OCI-LY3 (cell line): Measurements from ENCODE around the gene EIF3F.

Experiments used
- H2AFZ ChIP-seq: fragments of 200-600, 300-600 bp; shearing (Covaris generic); 2 replicates; pipeline ENCODE4 v1.6.0; 2014; ENCODE audit warnings: antibody characterized with exemption, low read depth, low read length
- H3K27ac ChIP-seq: fragments of 200-600, 300-600 bp; sonication (generic); 2 replicates; pipeline ENCODE4 v1.5.1; 2014; ENCODE audit warnings: mild to moderate bottlenecking, low read length, moderate library complexity, mixed read lengths
- H3K27me3 ChIP-seq: fragments of 200-600, 300-600 bp; sonication (generic); 2 replicates; pipeline ENCODE4 v1.6.1; 2014; ENCODE audit warnings: low read depth, low read length, mixed read lengths
- H3K36me3 ChIP-seq: fragments of 200-600, 300-600 bp; sonication (generic); replicated peaks from 2 replicates; pipeline ENCODE3; 2014; ENCODE audit warnings: low read depth, low read length, mixed read lengths
- H3K4me1 ChIP-seq: fragments of 300-600, 200-600 bp; sonication (generic); 2 replicates; pipeline ENCODE4 v1.6.1; 2014; ENCODE audit warnings: low read length, mixed read lengths
- H3K4me2 ChIP-seq: fragments of 200-600, 300-600 bp; sonication (generic); 2 replicates; pipeline ENCODE4 v1.6.1; 2014; ENCODE audit warnings: low read length, mixed read lengths
- H3K4me3 ChIP-seq: fragments of 300-600, 200-600 bp; sonication (generic); 2 replicates; pipeline ENCODE4 v1.5.1; 2014; ENCODE audit warnings: antibody characterized with exemption, mild to moderate bottlenecking, low read length, moderate library complexity
- H3K79me2 ChIP-seq: fragments of 300-600, 200-600 bp; shearing (Covaris generic); 2 replicates; pipeline ENCODE4 v1.6.1; 2014; ENCODE audit warnings: mild to moderate bottlenecking, low read length, mixed read lengths
- H3K9ac ChIP-seq: fragments of 300-600, 200-600 bp; shearing (Covaris generic); 2 replicates; pipeline ENCODE4 v1.6.0; 2014; ENCODE audit warnings: mild to moderate bottlenecking, low read length, moderate library complexity
- H3K9me3 ChIP-seq: fragments of 200-600, 300-600 bp; shearing (Covaris generic); 2 replicates; pipeline ENCODE4 v1.6.1; 2014; ENCODE audit warnings: low read length, mixed read lengths; ENCODE audit not compliant: insufficient read depth
- H4K20me1 ChIP-seq: fragments of 200-600, 300-600 bp; sonication (generic); 2 replicates; pipeline ENCODE4 v1.6.1; 2016; ENCODE audit warnings: low read length, mixed read lengths; ENCODE audit not compliant: insufficient read depth
- EZH2phosphoT487 ChIP-seq: fragments of 200-600 bp; shearing (Covaris generic); IDR thresholded peaks from 2 replicates; pipeline ENCODE4 v1.6.1; 2018; ENCODE audit warnings: antibody characterized with exemption, mixed run types, low read depth
- TF ChIP-seq, protein P1 (sequence below): fragments of 200-600, 300-600 bp; sonication (generic); IDR thresholded peaks from 2 replicates; pipeline ENCODE4 v1.5.1; 2014; ENCODE audit warnings: antibody characterized with exemption, low read length, low read depth

Gene EIF3F

DNA sequence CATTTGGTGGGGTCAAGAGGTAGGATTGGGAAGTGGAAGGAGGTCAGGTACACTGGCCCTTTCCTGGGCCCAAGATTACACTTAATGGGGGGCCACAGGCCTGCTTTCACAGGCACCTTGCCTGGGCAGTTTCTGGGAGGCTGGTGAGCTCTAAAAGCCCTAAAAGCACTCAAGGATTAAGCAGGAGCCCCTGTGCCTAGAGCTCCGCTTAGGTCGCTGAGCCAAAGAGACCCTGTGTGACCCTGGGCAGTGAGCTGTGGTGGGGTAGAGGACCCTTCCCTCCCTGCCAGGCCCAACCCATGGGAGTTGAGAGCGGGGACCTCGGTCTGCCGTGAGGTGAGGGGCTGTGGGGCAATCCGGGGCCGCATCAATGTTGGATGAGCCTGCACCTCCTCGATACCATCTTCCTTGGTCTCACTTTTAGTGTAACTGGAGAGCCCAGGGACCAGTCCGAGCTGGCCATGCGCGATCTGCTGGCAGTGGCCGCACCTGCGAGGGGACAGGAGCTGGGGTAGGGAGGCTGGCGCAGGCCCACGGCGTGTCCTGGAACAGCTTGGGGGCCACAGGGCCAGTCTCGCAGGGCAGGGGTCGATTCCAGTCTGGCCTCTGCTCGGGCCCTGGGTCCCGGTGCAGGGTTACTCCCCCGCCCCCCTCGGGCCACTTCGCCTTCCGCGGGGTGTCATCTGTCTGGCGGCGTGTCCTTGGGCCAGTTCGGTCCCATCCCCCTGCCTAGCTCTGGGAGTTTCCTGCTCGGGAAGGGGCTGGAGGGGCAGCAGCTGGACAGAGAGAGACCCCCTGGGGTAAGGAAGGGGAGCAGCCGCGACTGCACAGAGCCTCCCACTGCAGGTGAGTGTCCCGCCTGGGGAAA, 44.3 kb downstream of the EIF3F start:
- Histone ChIP-seq H3K27me3 (peaks cover 8% of the 10 kb centered on the region), H3K79me2 (no peaks in the 10 kb centered on the region), H3K4me3 (no peak overlapping the region), H4K20me1 (no peaks in the 10 kb centered on the region), H3K27ac (no peak overlapping the region), H3K4me2 (no peak overlapping the region), H3K36me3 (no peaks in the 10 kb centered on the region), H3K4me1 (peaks cover 7% of the 10 kb centered on the region), H3K9ac (no peak overlapping the region), H3K9me3 (no peaks in the 10 kb centered on the region), H2AFZ (no peak overlapping the region)
- TF ChIP-seq EZH2phosphoT487 = no peak
- TF ChIP-seq, protein P1, sequence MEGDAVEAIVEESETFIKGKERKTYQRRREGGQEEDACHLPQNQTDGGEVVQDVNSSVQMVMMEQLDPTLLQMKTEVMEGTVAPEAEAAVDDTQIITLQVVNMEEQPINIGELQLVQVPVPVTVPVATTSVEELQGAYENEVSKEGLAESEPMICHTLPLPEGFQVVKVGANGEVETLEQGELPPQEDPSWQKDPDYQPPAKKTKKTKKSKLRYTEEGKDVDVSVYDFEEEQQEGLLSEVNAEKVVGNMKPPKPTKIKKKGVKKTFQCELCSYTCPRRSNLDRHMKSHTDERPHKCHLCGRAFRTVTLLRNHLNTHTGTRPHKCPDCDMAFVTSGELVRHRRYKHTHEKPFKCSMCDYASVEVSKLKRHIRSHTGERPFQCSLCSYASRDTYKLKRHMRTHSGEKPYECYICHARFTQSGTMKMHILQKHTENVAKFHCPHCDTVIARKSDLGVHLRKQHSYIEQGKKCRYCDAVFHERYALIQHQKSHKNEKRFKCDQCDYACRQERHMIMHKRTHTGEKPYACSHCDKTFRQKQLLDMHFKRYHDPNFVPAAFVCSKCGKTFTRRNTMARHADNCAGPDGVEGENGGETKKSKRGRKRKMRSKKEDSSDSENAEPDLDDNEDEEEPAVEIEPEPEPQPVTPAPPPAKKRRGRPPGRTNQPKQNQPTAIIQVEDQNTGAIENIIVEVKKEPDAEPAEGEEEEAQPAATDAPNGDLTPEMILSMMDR = no peak

DNA sequence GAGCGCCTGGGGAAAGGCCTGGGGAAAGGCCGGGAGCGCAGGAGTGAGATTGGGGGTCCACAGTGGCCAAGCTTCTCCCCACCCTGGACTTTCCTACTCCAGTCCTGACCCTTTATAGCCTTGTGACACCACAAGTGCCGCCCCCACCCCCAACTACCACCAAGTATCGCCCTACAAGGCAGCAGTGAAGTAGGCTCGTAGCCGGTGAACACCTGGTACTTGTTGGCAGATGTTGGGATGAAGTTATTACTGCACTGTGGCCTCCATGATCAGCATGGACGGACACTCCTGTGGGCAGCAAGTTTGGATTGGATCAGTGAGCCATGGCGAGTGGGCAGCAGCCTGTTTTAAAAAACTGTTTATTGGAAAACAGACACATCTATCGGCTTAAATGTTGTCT, 45.0 kb downstream of the EIF3F start:
- Histone ChIP-seq H3K79me2 (no peaks in the 10 kb centered on the region), H3K9ac (no peak overlapping the region), H3K4me3 (no peak overlapping the region), H3K27me3 (peaks cover 12% of the 10 kb centered on the region), H3K4me2 (no peak overlapping the region), H3K9me3 (no peaks in the 10 kb centered on the region), H4K20me1 (no peaks in the 10 kb centered on the region), H3K36me3 (no peaks in the 10 kb centered on the region), H2AFZ (no peak overlapping the region), H3K4me1 (peaks cover 7% of the 10 kb centered on the region), H3K27ac (no peak overlapping the region)
- TF ChIP-seq EZH2phosphoT487 = no peak
- TF ChIP-seq, protein P1 = no peak

DNA sequence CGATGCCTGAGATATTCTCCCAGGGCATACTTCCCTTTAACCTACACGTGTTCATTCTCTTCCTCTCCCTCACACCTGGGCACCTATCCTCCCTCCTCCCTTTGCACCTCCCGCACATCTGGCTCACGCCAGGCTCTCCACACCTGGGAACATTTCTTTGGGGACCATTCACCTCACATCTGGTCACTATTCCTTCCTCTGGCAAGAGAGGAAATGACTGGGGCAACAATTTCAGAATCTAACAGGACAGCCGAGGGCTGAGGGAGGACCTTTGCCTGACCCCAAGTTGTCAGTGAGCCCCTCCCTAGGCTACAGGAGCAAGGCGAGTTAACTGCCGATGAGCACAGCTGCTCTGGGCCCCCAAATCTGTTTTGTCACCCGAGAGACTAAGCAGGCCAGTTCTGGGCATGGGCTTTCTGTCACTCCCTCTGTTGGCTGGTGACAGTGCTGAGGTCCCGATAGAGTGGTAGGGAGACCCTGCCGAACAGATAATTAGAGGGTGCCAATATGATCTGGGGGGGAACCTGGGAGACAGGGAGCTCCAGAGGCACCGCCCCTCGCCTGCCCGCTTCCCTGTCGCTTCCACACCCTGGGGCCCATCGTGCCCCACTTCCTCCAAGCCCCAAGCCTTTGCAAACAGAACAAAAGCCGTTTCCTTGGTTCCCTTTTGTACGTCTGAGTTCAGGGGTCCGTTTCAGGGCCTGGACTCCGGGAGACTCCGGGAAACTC, 45.6 kb downstream of the EIF3F start:
- peak overlapping the region; percentile 83 for H3K4me2 ChIP-seq
- no peaks in the 10 kb centered on the region for H3K36me3 ChIP-seq
- H4K20me1 ChIP-seq = no peaks in the 10 kb centered on the region
- H3K4me1 ChIP-seq = peaks cover 7% of the 10 kb centered on the region
- no peak overlapping the region for H3K9ac ChIP-seq
- no peak for TF ChIP-seq EZH2phosphoT487
- TF ChIP-seq, protein P1 = no peak
- H3K4me3 ChIP-seq = peak overlapping the region; percentile 57
- H2AFZ ChIP-seq = peak overlapping the region; percentile 84
- H3K27ac ChIP-seq = no peak overlapping the region
- H3K9me3 ChIP-seq = no peaks in the 10 kb centered on the region
- H3K79me2 ChIP-seq = no peaks in the 10 kb centered on the region
- H3K27me3 ChIP-seq = peaks cover 12% of the 10 kb centered on the region

DNA sequence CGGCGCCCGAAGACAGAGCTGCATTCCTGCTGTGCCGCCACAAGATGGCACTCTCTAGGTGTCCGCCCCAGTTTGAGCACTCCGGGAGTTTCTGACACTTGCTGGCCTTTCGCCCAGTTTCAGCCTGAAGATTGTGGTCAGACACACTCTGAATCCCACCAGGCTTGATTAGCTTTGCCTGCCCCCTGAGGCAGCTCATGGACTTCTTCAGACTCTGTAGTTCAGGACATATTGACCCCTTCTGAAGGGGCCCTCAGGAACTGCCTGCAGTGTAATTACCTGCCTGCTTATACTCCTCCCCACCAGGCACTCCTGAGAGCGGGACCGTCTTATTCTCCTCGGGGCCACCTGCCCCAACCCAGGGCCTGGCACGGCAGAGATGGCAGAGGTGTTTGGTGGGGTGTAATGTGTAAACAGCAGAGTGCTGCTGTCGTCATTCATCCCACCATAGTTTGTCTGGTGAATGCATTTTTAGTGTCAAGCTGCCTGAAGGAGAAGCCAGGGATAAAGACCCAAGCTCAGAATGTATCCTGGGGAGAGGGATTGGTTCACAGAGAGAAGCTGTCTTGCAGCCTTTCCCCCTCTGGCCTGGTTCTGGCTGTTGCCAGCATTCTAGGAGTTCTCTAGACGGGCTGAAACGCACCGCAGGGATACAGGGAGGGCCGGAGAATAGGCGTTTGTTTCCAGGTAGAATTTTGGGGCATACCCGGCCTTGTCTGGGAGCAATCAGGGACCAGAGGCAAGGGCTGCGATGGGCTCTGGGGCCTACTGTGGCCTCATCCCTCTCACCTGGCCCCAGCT, 46.4 kb downstream of the EIF3F start:
- no peak for TF ChIP-seq EZH2phosphoT487
- TF ChIP-seq, protein P1 = peak; percentile 93
- Histone ChIP-seq H3K4me1 (peaks cover 7% of the 10 kb centered on the region), H3K9me3 (no peaks in the 10 kb centered on the region), H2AFZ (peak overlapping the region; percentile 84), H3K4me2 (peak overlapping the region; percentile 83), H3K9ac (no peak overlapping the region), H3K79me2 (no peaks in the 10 kb centered on the region), H3K36me3 (no peaks in the 10 kb centered on the region), H3K27me3 (peaks cover 8% of the 10 kb centered on the region), H4K20me1 (no peaks in the 10 kb centered on the region), H3K4me3 (peak overlapping the region; percentile 57), H3K27ac (no peak overlapping the region)
